Measurements from ENCODE around the gene NDUFA8. TPM values are rescaled to one million over a fixed set of nuclear protein-coding genes. Genes with fewer than 3 reads are reported as not detected.
"Not testable (repeated sequence)": the region's sequence is repeated elsewhere in the genome, so short reads cannot be mapped to it uniquely, and the experiment has no call there.

The NDUFA8 gene
- total RNA-seq, 1 experiment from 2014 or later = 47.2 TPM

GRCh38 chr9:122125158-122125508 is 34.4 kb downstream of the NDUFA8 start:
- DNase-seq = peak; percentile 92
- no peak overlapping the region for H3K4me3 ChIP-seq (ENCODE audit: insufficient read depth, low read depth, low read length)
- no peaks in the 10 kb centered on the region for H3K36me3 ChIP-seq (replicated peaks; ENCODE audit: control insufficient read depth, insufficient read depth, low read length)
- peaks cover 22% of the 10 kb centered on the region for H3K27me3 ChIP-seq (ENCODE audit: control insufficient read depth, insufficient read depth, low read length)

- no peak for DNase-seq
Measured at GRCh38 chr9:122124528-122124927, 35.1 kb downstream of the NDUFA8 start.

GRCh38 chr9:122124048-122124447 is 35.5 kb downstream of the NDUFA8 start:
- DNase-seq = no peak
- Histone ChIP-seq H3K4me3 (ENCODE audit: insufficient read depth, low read depth, low read length) (no peak overlapping the region), H3K36me3 (replicated peaks; ENCODE audit: control insufficient read depth, insufficient read depth, low read length) (no peaks in the 10 kb centered on the region), H3K27me3 (ENCODE audit: control insufficient read depth, insufficient read depth, low read length) (peaks cover 22% of the 10 kb centered on the region)

More at GRCh38 chr9:122124528-122124927, 35.1 kb downstream of the NDUFA8 start:
- Histone ChIP-seq H3K27me3 (ENCODE audit: control insufficient read depth, insufficient read depth, low read length) (peaks cover 22% of the 10 kb centered on the region), H3K36me3 (replicated peaks; ENCODE audit: control insufficient read depth, insufficient read depth, low read length) (no peaks in the 10 kb centered on the region), H3K4me3 (ENCODE audit: insufficient read depth, low read depth, low read length) (no peak overlapping the region)

- Histone ChIP-seq H3K36me3 (replicated peaks; ENCODE audit: control insufficient read depth, insufficient read depth, low read length) (no peaks in the 10 kb centered on the region), H3K27me3 (ENCODE audit: control insufficient read depth, insufficient read depth, low read length) (peaks cover 22% of the 10 kb centered on the region), H3K4me3 (ENCODE audit: insufficient read depth, low read depth, low read length) (no peak overlapping the region)
- DNase-seq = peak; percentile 91
Measured at GRCh38 chr9:122122903-122123632, 36.5 kb downstream of the NDUFA8 start.

GRCh38 chr9:122122468-122122867 is 37.1 kb downstream of the NDUFA8 start:
- Histone ChIP-seq H3K27me3 (ENCODE audit: control insufficient read depth, insufficient read depth, low read length) (peaks cover 22% of the 10 kb centered on the region), H3K4me3 (ENCODE audit: insufficient read depth, low read depth, low read length) (no peak overlapping the region), H3K36me3 (replicated peaks; ENCODE audit: control insufficient read depth, insufficient read depth, low read length) (no peaks in the 10 kb centered on the region)
- DNase-seq = no peak

- DNase-seq = no peak
- H3K27me3 ChIP-seq (ENCODE audit: control insufficient read depth, insufficient read depth, low read length) = peaks cover 17% of the 10 kb centered on the region
- no peak overlapping the region for H3K4me3 ChIP-seq (ENCODE audit: insufficient read depth, low read depth, low read length)
- no peaks in the 10 kb centered on the region for H3K36me3 ChIP-seq (replicated peaks; ENCODE audit: control insufficient read depth, insufficient read depth, low read length)
Measured at GRCh38 chr9:122121931-122122330, 37.6 kb downstream of the NDUFA8 start.

GRCh38 chr9:122121391-122121790 is 38.2 kb downstream of the NDUFA8 start:
- no peak for DNase-seq
- H3K4me3 ChIP-seq (ENCODE audit: insufficient read depth, low read depth, low read length) = no peak overlapping the region
- peaks cover 12% of the 10 kb centered on the region for H3K27me3 ChIP-seq (ENCODE audit: control insufficient read depth, insufficient read depth, low read length)
- H3K36me3 ChIP-seq (replicated peaks; ENCODE audit: control insufficient read depth, insufficient read depth, low read length) = no peaks in the 10 kb centered on the region

GRCh38 chr9:122120316-122121071 is 39.1 kb downstream of the NDUFA8 start:
- Histone ChIP-seq H3K4me3 (ENCODE audit: insufficient read depth, low read depth, low read length) (no peak overlapping the region), H3K36me3 (replicated peaks; ENCODE audit: control insufficient read depth, insufficient read depth, low read length) (no peaks in the 10 kb centered on the region), H3K27me3 (ENCODE audit: control insufficient read depth, insufficient read depth, low read length) (peaks cover 3% of the 10 kb centered on the region; the same call in 1 of the 2 replicates)
- DNase-seq = no peak

- Histone ChIP-seq H3K4me3 (ENCODE audit: insufficient read depth, low read depth, low read length) (no peak overlapping the region), H3K27me3 (ENCODE audit: control insufficient read depth, insufficient read depth, low read length) (no peaks in the 10 kb centered on the region), H3K36me3 (replicated peaks; ENCODE audit: control insufficient read depth, insufficient read depth, low read length) (no peaks in the 10 kb centered on the region)
- DNase-seq = no peak
Measured at GRCh38 chr9:122119721-122120120, 39.9 kb downstream of the NDUFA8 start.

GRCh38 chr9:122119166-122119521 is 40.4 kb downstream of the NDUFA8 start:
- DNase-seq = no peak
- Histone ChIP-seq H3K4me3 (ENCODE audit: insufficient read depth, low read depth, low read length) (no peak overlapping the region), H3K27me3 (ENCODE audit: control insufficient read depth, insufficient read depth, low read length) (no peaks in the 10 kb centered on the region), H3K36me3 (replicated peaks; ENCODE audit: control insufficient read depth, insufficient read depth, low read length) (no peaks in the 10 kb centered on the region)

- H3K4me3 ChIP-seq (ENCODE audit: insufficient read depth, low read depth, low read length) = no peak overlapping the region
- H3K27me3 ChIP-seq (ENCODE audit: control insufficient read depth, insufficient read depth, low read length) = no peaks in the 10 kb centered on the region
- DNase-seq = no peak
- H3K36me3 ChIP-seq (replicated peaks; ENCODE audit: control insufficient read depth, insufficient read depth, low read length) = no peaks in the 10 kb centered on the region
Measured at GRCh38 chr9:122118343-122119165, 41.0 kb downstream of the NDUFA8 start.

- H3K36me3 ChIP-seq (replicated peaks; ENCODE audit: control insufficient read depth, insufficient read depth, low read length) = not testable (repeated sequence)
Measured at GRCh38 chr9:122117241-122117640, 42.3 kb downstream of the NDUFA8 start.

GRCh38 chr9:122116448-122117173 is 43.0 kb downstream of the NDUFA8 start:
- DNase-seq = no peak
- Histone ChIP-seq H3K27me3 (ENCODE audit: control insufficient read depth, insufficient read depth, low read length) (no peaks in the 10 kb centered on the region), H3K36me3 (replicated peaks; ENCODE audit: control insufficient read depth, insufficient read depth, low read length) (no peaks in the 10 kb centered on the region), H3K4me3 (ENCODE audit: insufficient read depth, low read depth, low read length) (no peak overlapping the region)

More at GRCh38 chr9:122117241-122117640, 42.3 kb downstream of the NDUFA8 start:
- H3K4me3 ChIP-seq (ENCODE audit: insufficient read depth, low read depth, low read length); DNase-seq; H3K27me3 ChIP-seq (ENCODE audit: control insufficient read depth, insufficient read depth, low read length): not testable (repeated sequence)

GRCh38 chr9:122116040-122116439 is 43.5 kb downstream of the NDUFA8 start:
- no peaks in the 10 kb centered on the region for H3K27me3 ChIP-seq (ENCODE audit: control insufficient read depth, insufficient read depth, low read length)
- no peaks in the 10 kb centered on the region for H3K36me3 ChIP-seq (replicated peaks; ENCODE audit: control insufficient read depth, insufficient read depth, low read length)
- DNase-seq = peak; percentile 87
- H3K4me3 ChIP-seq (ENCODE audit: insufficient read depth, low read depth, low read length) = no peak overlapping the region

Data from H7 (cell line).